Activated T-helper 1 cell treated with anti-CD3 and anti-CD28 coated beads, Interleukin-2, amount 50 U/mL, for 16 hours (primary cell): ENCODE data around the gene CAMTA1.

ENCODE experiments used
- DNase-seq, 2 donors: peaks; one replicate each; pipeline ENCODE4 v3.0.0-alpha.2; 2020; ENCODE audit warnings: low read depth in 1 of 2, low spot score in 1 of 2

The CAMTA1 gene

GRCh38 chr1:7222695-7223015, 437.4 kb downstream of the CAMTA1 start:
- DNase-seq = no peak

- DNase-seq = no peak
Observed at GRCh38 chr1:7223334-7224080, 438.3 kb downstream of the CAMTA1 start.

GRCh38 chr1:7224081-7224534, 438.9 kb downstream of the CAMTA1 start:
- DNase-seq = no peak

GRCh38 chr1:7224644-7225043, 439.4 kb downstream of the CAMTA1 start:
- no peak for DNase-seq

GRCh38 chr1:7225711-7226505, 440.7 kb downstream of the CAMTA1 start:
- no peak for DNase-seq

GRCh38 chr1:7227654-7228053, 442.4 kb downstream of the CAMTA1 start:
- DNase-seq = no peak

- DNase-seq = no peak
Observed at GRCh38 chr1:7228252-7228961, 443.2 kb downstream of the CAMTA1 start.

- no peak for DNase-seq
Observed at GRCh38 chr1:7229186-7229585, 443.9 kb downstream of the CAMTA1 start.

- no peak for DNase-seq
Observed at GRCh38 chr1:7229696-7230631, 444.7 kb downstream of the CAMTA1 start.

GRCh38 chr1:7232441-7233236, 447.4 kb downstream of the CAMTA1 start:
- no peak for DNase-seq

- no peak for DNase-seq
Observed at GRCh38 chr1:7233237-7233540, 447.9 kb downstream of the CAMTA1 start.

- no peak for DNase-seq
Observed at GRCh38 chr1:7233646-7234470, 448.6 kb downstream of the CAMTA1 start.

GRCh38 chr1:7234471-7234755, 449.2 kb downstream of the CAMTA1 start:
- no peak for DNase-seq

- no peak for DNase-seq
Observed at GRCh38 chr1:7235871-7236517, 450.7 kb downstream of the CAMTA1 start.

- DNase-seq = no peak
Observed at GRCh38 chr1:7236844-7237515, 451.7 kb downstream of the CAMTA1 start.

GRCh38 chr1:7247158-7247557, 461.9 kb downstream of the CAMTA1 start:
- DNase-seq = no peak

- DNase-seq = no peak
Observed at GRCh38 chr1:7247791-7248548, 462.7 kb downstream of the CAMTA1 start.
